Hematopoietic multipotent progenitor cell treated with erythropoietin and hydrocortisone succinate and interleukin-3 and kit ligand, for 6 days (in vitro differentiated cells): ENCODE measurements around the gene SSBP2.

Source experiments
- DNase-seq: peaks from one replicate; pipeline ENCODE4 v3.0.0-alpha.2; 2015

The SSBP2 gene

GRCh38 chr5:81763294-81763928 lies 12.5 kb upstream of the SSBP2 start:
- peak; percentile 18 for DNase-seq

- no peak for DNase-seq
Observed at GRCh38 chr5:81762853-81763252, 12.0 kb upstream of the SSBP2 start.

- no peak for DNase-seq
Observed at GRCh38 chr5:81762401-81762800, 11.5 kb upstream of the SSBP2 start.

GRCh38 chr5:81761970-81762369 lies 11.1 kb upstream of the SSBP2 start:
- no peak for DNase-seq

GRCh38 chr5:81761270-81761669 lies 10.4 kb upstream of the SSBP2 start:
- no peak for DNase-seq

- DNase-seq: no peak
Observed at GRCh38 chr5:81760521-81760920, 9.6 kb upstream of the SSBP2 start.

- no peak for DNase-seq
Observed at GRCh38 chr5:81759632-81760005, 8.7 kb upstream of the SSBP2 start.

- no peak for DNase-seq
Observed at GRCh38 chr5:81757404-81757803, 6.5 kb upstream of the SSBP2 start.

GRCh38 chr5:81756016-81756415 lies 5.1 kb upstream of the SSBP2 start:
- no peak for DNase-seq

- no peak for DNase-seq
Observed at GRCh38 chr5:81755320-81755719, 4.4 kb upstream of the SSBP2 start.

- DNase-seq: peak; percentile 83
Observed at GRCh38 chr5:81754621-81755020, 3.7 kb upstream of the SSBP2 start.

GRCh38 chr5:81753429-81753828 lies 2.5 kb upstream of the SSBP2 start:
- DNase-seq: no peak

GRCh38 chr5:81752644-81752963 lies 1.7 kb upstream of the SSBP2 start:
- DNase-seq: no peak

- DNase-seq: peak; percentile 33
Observed at GRCh38 chr5:81751836-81752643, 1.1 kb upstream of the SSBP2 start.

GRCh38 chr5:81750308-81751008 lies 439 bp downstream of the SSBP2 start:
- DNase-seq: peak; percentile 45

- peak; percentile 60 for DNase-seq
Observed at GRCh38 chr5:81749561-81750307, 1.2 kb downstream of the SSBP2 start.

- no peak for DNase-seq
Observed at GRCh38 chr5:81749192-81749560, 1.7 kb downstream of the SSBP2 start.

GRCh38 chr5:81748556-81748955 lies 2.3 kb downstream of the SSBP2 start:
- no peak for DNase-seq

GRCh38 chr5:81747030-81747429 lies 3.9 kb downstream of the SSBP2 start:
- DNase-seq: no peak

- no peak for DNase-seq
Observed at GRCh38 chr5:81740758-81741157, 10.1 kb downstream of the SSBP2 start.

- peak; percentile 71 for DNase-seq
Observed at GRCh38 chr5:81739291-81739690, 11.6 kb downstream of the SSBP2 start.

GRCh38 chr5:81729276-81729675 lies 21.6 kb downstream of the SSBP2 start:
- no peak for DNase-seq

GRCh38 chr5:81728301-81728700 lies 22.6 kb downstream of the SSBP2 start:
- DNase-seq: no peak

GRCh38 chr5:81726297-81726696 lies 24.6 kb downstream of the SSBP2 start:
- DNase-seq: no peak
